Body of pancreas (tissue), 4 donors: ENCODE results near the gene OGG1. TPM values are rescaled to one million over a fixed set of nuclear protein-coding genes. Genes with fewer than 3 reads are reported as not detected.

Source experiments
- ATAC-seq: fragments of 150-250 bp; one replicate; pipeline ENCODE4 v1.9.1; 2016
- DNase-seq, 4 donors: peaks; one replicate each; pipeline ENCODE4 v3.0.0-alpha.2; 2019
- H3K27ac ChIP-seq, 4 donors: fragments of 200-600 bp; sonication (generic); 1 replicate in 3 of 4; 2 replicates in 1 of 4; pipeline versions ENCODE4 v1.5.1 to v1.6.1; 2016 to 2019; ENCODE audit warnings: mild to moderate bottlenecking in 1 of 4, mixed read lengths in 1 of 4, moderate library complexity in 1 of 4
- H3K27me3 ChIP-seq, 2 donors: fragments of 200-600 bp; sonication (generic); one replicate each; pipeline ENCODE4 v1.6.0; 2016; ENCODE audit warnings: mild to moderate bottlenecking in 1 of 2
- H3K36me3 ChIP-seq, 2 donors: fragments of 200-600 bp; sonication (generic); replicated peaks in 1 of 2; 2 replicates each; pipeline ENCODE4 v1.5.1; 2016; ENCODE audit warnings: low read depth in 2 of 2; ENCODE audit not compliant: insufficient read depth in 1 of 2
- H3K4me1 ChIP-seq: fragments of 200-600 bp; sonication (generic); one replicate; pipeline ENCODE4 v1.6.0; 2016
- H3K4me3 ChIP-seq, 2 donors: fragments of 200-600 bp; sonication (generic); 1 replicate in 1 of 2; 2 replicates in 1 of 2; pipeline ENCODE4 v1.5.1; 2016 to 2019
- H3K9me3 ChIP-seq, 3 donors: fragments of 200-600 bp; sonication (generic); 1 replicate in 2 of 3; 2 replicates in 1 of 3; pipeline ENCODE4 v1.5.1; 2016
- POLR2A ChIP-seq, 3 donors: fragments of 450-650 bp; IDR thresholded peaks; one replicate each; pipeline ENCODE4 v1.6.1; 2016; ENCODE audit warnings: antibody characterized with exemption in 3 of 3, mild to moderate bottlenecking in 2 of 3
- WGBS, 2 donors: methylation state at CpG; one replicate each; pipeline ENCODE4 v1.1.5; 2017; 5-methylcytosine and 5-hydroxymethylcytosine counted together
- intact Hi-C: fragments of 100-400 bp; cut with DNase I; formaldehyde crosslinking; loops from one replicate; pipeline ENCODE4 v1.15.1; 2023
- total RNA-seq, 2 donors: library from RNA; depleted of rRNA; stranded (reverse); fragments of >200 nt; gene quantifications; one replicate each; pipeline ENCODE4 v1.1.0, GENCODE V29; 2016
- TF ChIP-seq, protein P1 (sequence below), 7 experiments: fragments of 450-650 bp in 4 of 7; fragments of 200-600 bp in 3 of 7; sonication (generic) in 3 of 7; IDR thresholded peaks; one replicate each; pipeline ENCODE4 v1.5.1; 2016 to 2019; ENCODE audit warnings: antibody characterized with exemption in 7 of 7

Gene OGG1
- total RNA-seq, 2 donors from 2014 or later: 18.1 to 28.3 TPM

DNA sequence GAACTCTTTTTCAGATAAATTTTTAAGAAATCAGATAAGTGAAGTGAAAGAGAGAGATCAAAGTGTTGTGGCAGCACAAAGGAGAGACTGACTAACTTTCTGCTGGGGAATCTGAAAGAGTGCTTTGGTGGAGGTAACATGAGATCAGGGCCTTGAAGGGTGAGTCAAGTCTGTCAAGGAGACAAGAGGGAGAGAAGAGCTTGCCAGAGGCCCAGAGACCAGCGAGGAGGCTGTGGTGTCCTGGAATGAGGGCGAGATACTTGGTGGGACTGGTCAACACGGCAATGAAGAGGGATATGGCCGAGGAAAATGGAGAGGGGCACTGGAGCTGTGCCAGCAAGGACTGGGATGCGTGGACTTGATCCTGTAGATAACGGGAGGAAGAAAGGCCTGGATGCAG, 38.0 kb downstream of the OGG1 start:
- Histone ChIP-seq H3K4me1 (peaks cover 12% of the 10 kb centered on the region), H3K27ac (no peak overlapping the region), H3K36me3 (peaks cover 4 to 6% of the 10 kb centered on the region in 2 donors), H3K27me3 (no peaks in the 10 kb centered on the region), H3K9me3 (no peaks in the 10 kb centered on the region), H3K4me3 (no peak overlapping the region)
- DNase-seq (no peak), ATAC-seq (no peak)
- WGBS, 2 donors: 89 to 94% methylated on average over 6 of the region's 6 CpGs
- TF ChIP-seq, protein P1, sequence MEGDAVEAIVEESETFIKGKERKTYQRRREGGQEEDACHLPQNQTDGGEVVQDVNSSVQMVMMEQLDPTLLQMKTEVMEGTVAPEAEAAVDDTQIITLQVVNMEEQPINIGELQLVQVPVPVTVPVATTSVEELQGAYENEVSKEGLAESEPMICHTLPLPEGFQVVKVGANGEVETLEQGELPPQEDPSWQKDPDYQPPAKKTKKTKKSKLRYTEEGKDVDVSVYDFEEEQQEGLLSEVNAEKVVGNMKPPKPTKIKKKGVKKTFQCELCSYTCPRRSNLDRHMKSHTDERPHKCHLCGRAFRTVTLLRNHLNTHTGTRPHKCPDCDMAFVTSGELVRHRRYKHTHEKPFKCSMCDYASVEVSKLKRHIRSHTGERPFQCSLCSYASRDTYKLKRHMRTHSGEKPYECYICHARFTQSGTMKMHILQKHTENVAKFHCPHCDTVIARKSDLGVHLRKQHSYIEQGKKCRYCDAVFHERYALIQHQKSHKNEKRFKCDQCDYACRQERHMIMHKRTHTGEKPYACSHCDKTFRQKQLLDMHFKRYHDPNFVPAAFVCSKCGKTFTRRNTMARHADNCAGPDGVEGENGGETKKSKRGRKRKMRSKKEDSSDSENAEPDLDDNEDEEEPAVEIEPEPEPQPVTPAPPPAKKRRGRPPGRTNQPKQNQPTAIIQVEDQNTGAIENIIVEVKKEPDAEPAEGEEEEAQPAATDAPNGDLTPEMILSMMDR (IDR thresholded peaks at IDR 0.05): no peak
- TF ChIP-seq POLR2A (IDR thresholded peaks at IDR 0.05): no peak
- intact Hi-C loops: no loop called here

- Histone ChIP-seq H3K4me3 (no peak overlapping the region), H3K36me3 (no peaks in the 10 kb centered on the region), H3K27ac (no peak overlapping the region), H3K9me3 (no peaks in the 10 kb centered on the region), H3K27me3 (no peaks in the 10 kb centered on the region), H3K4me1 (peaks cover 31% of the 10 kb centered on the region)
- DNase-seq: no peak
- ATAC-seq: no peak
- WGBS, 2 donors: 82 to 100% methylated on average over 1 to 10 of the region's 11 CpGs
- intact Hi-C loops: no loop called here
- TF ChIP-seq, protein P1 (IDR thresholded peaks at IDR 0.05): no peak
- no peak for TF ChIP-seq POLR2A (IDR thresholded peaks at IDR 0.05)
Measured at GRCh38 chr3:9791127-9791526, 41.4 kb downstream of the OGG1 start.

DNA sequence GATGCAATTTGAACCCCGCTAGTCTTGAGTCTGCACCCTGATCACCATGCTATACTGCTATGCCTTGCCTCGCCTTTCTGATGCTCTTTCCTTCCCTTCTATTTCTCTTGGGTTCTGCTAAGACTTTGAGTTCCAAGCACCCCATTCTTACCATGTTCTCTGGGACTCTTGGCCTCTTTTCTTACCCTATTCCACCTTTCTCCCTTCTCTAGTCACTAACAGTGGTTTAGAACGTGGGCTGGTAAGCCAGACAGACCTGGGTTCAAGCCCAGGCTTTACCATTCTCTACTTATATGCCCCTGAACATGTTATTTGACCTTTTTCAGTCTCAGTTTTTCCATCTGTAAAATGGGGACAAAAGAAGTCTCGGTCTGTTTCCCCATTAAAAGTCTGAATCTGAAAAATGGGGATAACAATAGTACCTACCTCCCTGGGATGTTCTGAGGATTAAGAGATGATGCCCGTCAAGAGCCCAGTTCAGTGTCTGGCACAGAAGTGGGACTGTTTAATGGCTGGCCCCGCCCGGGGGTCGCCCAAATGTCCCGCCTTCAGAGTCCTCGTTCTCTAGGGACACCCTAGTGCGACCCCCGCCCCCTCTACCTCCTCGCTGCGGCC, 42.1 kb downstream of the OGG1 start:
- H3K36me3 ChIP-seq: no peaks in the 10 kb centered on the region
- TF ChIP-seq POLR2A (IDR thresholded peaks at IDR 0.05): peak in 2 of 3 donors; percentile 48 to 52
- TF ChIP-seq, protein P1 (IDR thresholded peaks at IDR 0.05): no peak
- peak overlapping the region; percentile 66 to 96 for H3K4me3 ChIP-seq
- peaks cover 31% of the 10 kb centered on the region for H3K4me1 ChIP-seq
- ATAC-seq: no peak
- peak overlapping the region; percentile 75 to 96 (median 91) for H3K27ac ChIP-seq
- H3K27me3 ChIP-seq: no peaks in the 10 kb centered on the region
- intact Hi-C loops: no loop called here
- DNase-seq: no peak
- WGBS, 2 donors: 15 to 26% methylated on average over 8 to 14 of the region's 14 CpGs
- H3K9me3 ChIP-seq: no peaks in the 10 kb centered on the region

DNA sequence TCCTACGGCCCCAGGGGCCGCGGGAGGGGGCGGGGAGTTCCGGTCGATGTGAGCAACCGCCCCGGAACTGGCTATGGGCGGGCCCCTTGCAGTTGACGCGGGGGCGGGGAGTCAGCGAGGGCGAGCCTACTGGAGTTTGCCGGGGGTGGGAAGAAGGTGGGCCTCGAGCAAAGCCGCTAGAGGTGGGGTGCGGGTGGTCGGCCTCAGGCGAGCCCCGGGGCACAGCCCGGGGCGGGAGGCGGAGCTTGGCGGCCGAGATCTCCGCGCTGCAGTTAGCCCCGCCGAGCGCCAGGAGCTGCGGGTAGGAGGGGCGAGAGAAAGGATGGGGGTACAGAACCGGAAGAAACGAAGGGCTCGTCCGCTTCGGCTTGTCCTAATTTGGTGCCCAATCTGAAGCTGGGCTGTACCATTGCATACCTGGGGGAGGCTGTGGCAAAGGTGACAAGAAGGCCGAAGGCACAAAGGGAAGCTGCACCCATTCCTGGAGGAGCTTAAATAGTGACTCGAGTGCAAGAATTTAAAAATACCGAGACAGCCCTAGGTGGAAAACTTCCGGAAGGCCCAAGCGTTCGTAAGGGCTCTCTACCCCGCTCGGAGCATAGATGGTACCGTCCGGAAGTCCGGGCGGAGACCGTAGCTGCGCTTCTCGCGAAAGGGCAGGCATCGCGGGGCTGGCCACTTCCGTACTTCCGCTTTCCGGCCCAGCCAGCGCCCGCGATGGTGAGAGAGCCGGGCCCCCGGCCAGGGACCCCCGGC, 42.8 kb downstream of the OGG1 start, which contains the start of the genes ARPC4 and TADA3:
Gene ARPC4, plus strand, starts transcription at position 678 of the 756 bp plus-strand sequence. Its CDS starts 40 bp downstream, at position 718.
Gene TADA3, minus strand, starts transcription at position 69 of the 756 bp plus-strand sequence. CDS start 1,007 bp downstream, outside the sequence.
- ATAC-seq (peak; percentile 95), DNase-seq (peak; percentile 90 to 93 (median 90))
- H3K4me1 ChIP-seq: peaks cover 31% of the 10 kb centered on the region
- H3K36me3 ChIP-seq: peaks cover 0 to 5% of the 10 kb centered on the region in 2 donors
- no peaks in the 10 kb centered on the region for H3K9me3 ChIP-seq
- intact Hi-C loops: no loop called here
- peak within 1 kb of the TSS; percentile 66 to 96 for H3K4me3 ChIP-seq
- peak within 1 kb of the TSS; percentile 75 to 96 (median 91) for H3K27ac ChIP-seq
- peak; percentile 37 to 74 (median 71) for TF ChIP-seq POLR2A (IDR thresholded peaks at IDR 0.05)
- TF ChIP-seq, protein P1 (IDR thresholded peaks at IDR 0.05): peak in 4 of 7 experiments; percentile 37 to 42 (median 39)
- 0 to 2% methylated on average over 27 to 63 of the region's 65 CpGs for WGBS, 2 donors
- H3K27me3 ChIP-seq: no peaks in the 10 kb centered on the region
